Measurements from ENCODE around the gene CYSRT1. TPM values are rescaled to one million over a fixed set of nuclear protein-coding genes. Genes with fewer than 3 reads are reported as not detected.
"Not testable (repeated sequence)": the region's sequence is repeated elsewhere in the genome, so short reads cannot be mapped to it uniquely, and the experiment has no call there.

The CYSRT1 gene
- total RNA-seq, 1 experiment from 2014 or later, result 1.3 TPM

- Histone ChIP-seq H4K20me1 (ENCODE audit: low read length) (no peaks in the 10 kb centered on the region), H3K27ac (ENCODE audit: low read length) (no peak overlapping the region), H3K4me1 (ENCODE audit: insufficient read depth, low read length) (peaks cover 15% of the 10 kb centered on the region; the same call in 1 of the 2 replicates), H3K36me3 (ENCODE audit: low read depth, low read length) (no peaks in the 10 kb centered on the region; the same call in 1 of the 2 replicates), H2AFZ (ENCODE audit: low read length) (no peak overlapping the region), H3K9me2 (replicated peaks; ENCODE audit: low read length) (no peaks in the 10 kb centered on the region), H3K27me3 (ENCODE audit: low read length) (no peaks in the 10 kb centered on the region), H3K79me2 (ENCODE audit: low read length) (peaks cover 18% of the 10 kb centered on the region), H3K9ac (ENCODE audit: low read length) (peak overlapping the region; percentile 91; the same call in 1 of the 2 replicates), H3K4me3 (ENCODE audit: low read length) (peak overlapping the region; percentile 93), H3K4me2 (ENCODE audit: low read length) (peak overlapping the region; percentile 94), H3K9me3 (ENCODE audit: low read length) (no peaks in the 10 kb centered on the region), H3F3A (ENCODE audit: low read length, unreplicated experiment) (no peaks in the 10 kb centered on the region)
- intact Hi-C loops (cut with micrococcal nuclease), result no loop called here
- TF ChIP-seq EZH2 (IDR thresholded peaks at IDR 0.05; ENCODE audit: low read length, unreplicated experiment) (no peak), CTCF (conservative IDR thresholded peaks at IDR 0.05; ENCODE audit: low read depth, low read length) (no peak), EZH2phosphoT487 (IDR thresholded peaks at IDR 0.05; ENCODE audit: borderline replicate concordance, low read length) (no peak)
- ChIA-PET CTCF (no interaction called here), POLR2A (ENCODE audit: unreplicated experiment) (no interaction called here)
- ATAC-seq, result no peak
- no TSS peak for BruUV-seq (replicated peaks)
- no peak for DNase-seq
Observed at GRCh38 chr9:137256362-137256761, 31.4 kb downstream of the CYSRT1 start.

DNA sequence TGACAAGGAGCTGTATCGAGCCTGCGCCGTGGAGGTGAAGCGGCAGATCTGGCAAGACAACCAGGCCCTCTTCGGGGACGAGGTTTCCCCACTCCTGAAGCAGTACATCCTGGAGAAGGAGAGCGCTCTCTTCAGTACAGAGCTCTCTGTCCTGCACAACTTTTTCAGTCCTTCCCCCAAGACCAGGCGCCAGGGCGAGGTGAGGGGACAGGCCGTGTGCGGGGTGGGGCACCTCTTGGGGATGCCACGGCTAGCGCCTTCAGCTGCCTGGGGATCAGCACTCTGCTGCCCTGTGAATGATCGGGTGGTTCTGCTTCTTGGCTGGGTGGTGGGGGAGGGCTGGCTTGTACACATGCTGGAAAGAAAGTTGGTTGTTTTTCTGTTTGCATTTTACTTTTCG, 31.9 kb downstream of the CYSRT1 start:
- POLR2A ChIA-PET (ENCODE audit: unreplicated experiment), result no interaction called here
- H3K4me1 ChIP-seq (ENCODE audit: insufficient read depth, low read length), result peaks cover 15% of the 10 kb centered on the region; the same call in 1 of the 2 replicates
- H4K20me1 ChIP-seq (ENCODE audit: low read length), result no peaks in the 10 kb centered on the region
- H3K36me3 ChIP-seq (ENCODE audit: low read depth, low read length), result no peaks in the 10 kb centered on the region; the same call in 1 of the 2 replicates
- no peak overlapping the region for H3K9ac ChIP-seq (ENCODE audit: low read length)
- CTCF ChIA-PET, result no interaction called here
- H3K4me3 ChIP-seq (ENCODE audit: low read length), result peak overlapping the region; percentile 93
- no peak for DNase-seq
- H3K79me2 ChIP-seq (ENCODE audit: low read length), result peaks cover 18% of the 10 kb centered on the region
- ATAC-seq, result no peak
- no peak for TF ChIP-seq CTCF (conservative IDR thresholded peaks at IDR 0.05; ENCODE audit: low read depth, low read length)
- TF ChIP-seq EZH2phosphoT487 (IDR thresholded peaks at IDR 0.05; ENCODE audit: borderline replicate concordance, low read length), result no peak
- no peak for TF ChIP-seq EZH2 (IDR thresholded peaks at IDR 0.05; ENCODE audit: low read length, unreplicated experiment)
- H2AFZ ChIP-seq (ENCODE audit: low read length), result no peak overlapping the region
- no peak overlapping the region for H3K27ac ChIP-seq (ENCODE audit: low read length)
- no TSS peak for BruUV-seq (replicated peaks)
- H3K4me2 ChIP-seq (ENCODE audit: low read length), result peak overlapping the region; percentile 94
- H3K9me2 ChIP-seq (replicated peaks; ENCODE audit: low read length), result no peaks in the 10 kb centered on the region
- intact Hi-C loops (cut with micrococcal nuclease), result no loop called here
- H3K27me3 ChIP-seq (ENCODE audit: low read length), result no peaks in the 10 kb centered on the region
- H3F3A ChIP-seq (ENCODE audit: low read length, unreplicated experiment), result no peaks in the 10 kb centered on the region
- H3K9me3 ChIP-seq (ENCODE audit: low read length), result no peaks in the 10 kb centered on the region

DNA sequence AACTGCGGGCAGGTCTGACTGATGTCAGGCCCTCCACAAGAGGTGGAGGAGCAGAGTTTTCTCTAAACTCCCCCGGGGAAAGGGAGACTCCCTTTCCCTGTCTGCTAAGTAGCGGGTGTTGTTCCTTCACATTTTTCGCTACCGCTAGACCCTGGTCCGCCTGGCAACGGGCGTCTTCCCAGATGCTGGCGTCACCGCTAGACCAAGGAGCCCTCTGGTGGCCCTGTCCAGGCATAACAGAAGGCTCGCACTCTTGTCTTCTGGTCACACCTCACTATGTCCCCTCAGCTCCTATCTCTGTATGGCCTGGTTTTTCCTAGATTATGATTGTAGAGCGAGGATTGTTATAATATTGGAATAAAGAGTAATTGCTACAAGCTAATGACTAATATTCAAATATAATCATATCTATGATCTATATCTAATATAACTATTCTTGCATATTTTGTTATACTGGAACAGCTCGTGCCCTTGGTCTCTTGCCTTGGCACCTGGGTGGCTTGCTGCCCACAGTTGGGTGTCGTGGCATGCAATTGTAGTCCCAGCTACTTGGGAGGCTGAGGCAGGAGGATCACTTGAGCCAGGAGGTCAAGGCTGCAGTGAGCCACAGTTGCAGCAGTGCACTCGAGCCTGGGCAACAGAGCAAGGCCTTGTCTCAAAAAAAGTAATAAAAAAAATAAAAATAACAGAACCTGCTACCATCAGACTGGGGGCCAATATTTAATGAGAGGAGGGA, 37.4 kb downstream of the CYSRT1 start:
- H3K27ac ChIP-seq (ENCODE audit: low read length); H3K9me2 ChIP-seq (replicated peaks; ENCODE audit: low read length); POLR2A ChIA-PET (ENCODE audit: unreplicated experiment); CTCF ChIA-PET; H2AFZ ChIP-seq (ENCODE audit: low read length); H3F3A ChIP-seq (ENCODE audit: low read length, unreplicated experiment); H3K4me3 ChIP-seq (ENCODE audit: low read length); H3K4me1 ChIP-seq (ENCODE audit: insufficient read depth, low read length); H3K27me3 ChIP-seq (ENCODE audit: low read length); H4K20me1 ChIP-seq (ENCODE audit: low read length); H3K9ac ChIP-seq (ENCODE audit: low read length); ATAC-seq; H3K79me2 ChIP-seq (ENCODE audit: low read length); H3K4me2 ChIP-seq (ENCODE audit: low read length); H3K9me3 ChIP-seq (ENCODE audit: low read length); BruUV-seq (replicated peaks); H3K36me3 ChIP-seq (ENCODE audit: low read depth, low read length); intact Hi-C loops (cut with micrococcal nuclease); DNase-seq: not testable (repeated sequence)
- TF ChIP-seq CTCF (conservative IDR thresholded peaks at IDR 0.05; ENCODE audit: low read depth, low read length), result peak; percentile 37; the same call in 1 of the 2 replicates
